ENCODE results near the gene TBC1D22A.

Gene TBC1D22A

DNA sequence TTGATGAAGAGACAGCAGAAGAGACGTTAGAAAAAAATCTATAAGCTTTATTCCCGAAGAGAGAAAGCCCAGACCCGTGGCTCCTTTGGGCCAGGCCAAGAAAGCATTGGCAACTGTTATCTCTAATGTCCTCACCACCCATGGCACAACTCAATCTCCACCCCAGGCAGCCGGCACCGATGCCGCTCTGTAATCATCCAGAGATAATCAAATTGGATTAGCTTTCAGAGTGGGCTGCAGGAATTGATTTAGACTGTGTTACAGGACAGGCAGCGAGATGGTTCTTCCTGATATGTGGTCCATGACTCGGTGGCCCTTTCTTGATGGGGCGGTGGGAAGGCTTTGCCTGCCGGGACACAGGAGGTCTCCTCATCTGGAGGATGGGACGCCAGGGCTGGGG is 383.9 kb downstream of the TBC1D22A start:
- Mint-ChIP-seq H3K36me3 (ENCODE audit: low read depth) (peaks cover 69% of the 10 kb centered on the region), H3K9me3 (no peaks in the 10 kb centered on the region), H3K27ac (no peak overlapping the region), H3K4me3 (no peak overlapping the region), H3K27me3 (no peaks in the 10 kb centered on the region), H3K4me1 (ENCODE audit: low read depth) (peaks cover 7% of the 10 kb centered on the region)
- intact Hi-C loops (cut with micrococcal nuclease): no loop called here

DNA sequence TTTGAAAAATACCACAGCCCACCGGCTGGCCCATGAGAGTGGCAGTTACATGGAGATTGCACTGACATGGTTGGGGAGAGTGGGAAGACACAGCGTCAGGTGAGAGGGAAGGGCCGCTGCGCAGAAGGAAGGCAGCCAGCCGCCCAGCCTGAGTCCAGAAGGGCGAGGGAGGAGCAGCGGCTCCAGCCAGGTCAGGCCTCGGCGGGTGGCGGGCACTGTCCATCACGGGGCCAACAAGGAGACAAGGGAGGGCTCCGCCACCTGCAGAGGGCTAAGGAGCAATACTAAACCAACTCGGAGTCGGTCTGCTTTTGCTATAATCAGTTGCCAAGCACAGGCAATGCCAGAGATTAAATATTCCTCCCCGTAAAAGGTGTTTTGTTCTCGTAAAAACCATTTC is 384.5 kb downstream of the TBC1D22A start:
- peaks cover 75% of the 10 kb centered on the region for H3K36me3 Mint-ChIP-seq (ENCODE audit: low read depth)
- no peak overlapping the region for H3K27ac Mint-ChIP-seq
- H3K27me3 Mint-ChIP-seq: no peaks in the 10 kb centered on the region
- intact Hi-C loops (cut with micrococcal nuclease): no loop called here
- H3K4me1 Mint-ChIP-seq (ENCODE audit: low read depth): peaks cover 7% of the 10 kb centered on the region
- H3K4me3 Mint-ChIP-seq: no peak overlapping the region
- no peaks in the 10 kb centered on the region for H3K9me3 Mint-ChIP-seq

DNA sequence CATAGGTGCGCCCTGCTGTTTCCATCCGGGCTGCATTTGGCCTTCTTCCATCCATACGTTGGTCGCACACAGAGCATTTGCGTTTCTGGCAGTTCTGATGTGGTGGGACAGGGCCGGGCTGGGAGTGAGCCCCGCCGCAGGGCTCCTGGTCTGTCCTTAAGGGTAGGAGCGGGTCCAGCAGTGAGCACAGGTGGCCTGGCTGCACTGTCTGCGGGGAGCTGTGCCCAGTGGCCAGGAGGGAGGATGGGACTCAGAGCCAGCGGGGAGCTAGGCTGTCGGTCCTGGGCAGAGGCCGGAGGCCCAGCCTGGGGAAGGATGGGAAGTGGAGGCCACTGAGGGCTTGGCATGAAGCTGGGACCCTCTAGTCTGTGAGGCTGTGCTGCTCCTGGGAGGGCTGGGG is 385.1 kb downstream of the TBC1D22A start:
- Mint-ChIP-seq H3K27ac (no peak overlapping the region), H3K27me3 (no peaks in the 10 kb centered on the region)
- intact Hi-C loops (cut with micrococcal nuclease): no loop called here

DNA sequence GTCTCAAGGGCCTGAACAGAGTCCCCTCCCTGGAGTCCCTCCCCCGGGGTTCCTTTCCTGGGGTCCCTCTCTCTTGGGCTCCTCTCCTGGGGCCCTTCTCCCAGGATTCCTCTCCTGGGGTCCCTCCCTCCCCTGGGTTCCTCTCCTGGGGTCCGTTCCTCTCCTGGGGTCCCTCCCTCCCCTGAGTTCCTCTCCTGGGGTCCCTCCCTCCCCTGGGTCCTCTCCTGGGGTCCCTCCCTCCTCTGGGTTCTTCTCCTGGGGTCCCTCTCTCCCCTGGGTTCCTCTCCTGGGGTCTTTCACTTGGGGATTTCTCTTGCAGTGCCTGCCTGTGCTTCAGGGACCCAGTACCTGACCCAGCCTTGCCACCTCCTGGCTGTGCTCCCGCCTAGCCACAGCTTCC is 386.1 kb downstream of the TBC1D22A start:
- Mint-ChIP-seq H3K9me3 (no peaks in the 10 kb centered on the region), H3K4me1 (ENCODE audit: low read depth) (peaks cover 17% of the 10 kb centered on the region), H3K27me3 (no peaks in the 10 kb centered on the region), H3K36me3 (ENCODE audit: low read depth) (peaks cover 75% of the 10 kb centered on the region), H3K4me3 (no peak overlapping the region), H3K27ac (no peak overlapping the region)
- intact Hi-C loops (cut with micrococcal nuclease): no loop called here

More for the DNA sequence above, 385.1 kb downstream of the TBC1D22A start:
- peaks cover 9% of the 10 kb centered on the region for H3K4me1 Mint-ChIP-seq (ENCODE audit: low read depth)
- peaks cover 78% of the 10 kb centered on the region for H3K36me3 Mint-ChIP-seq (ENCODE audit: low read depth)
- H3K9me3 Mint-ChIP-seq: no peaks in the 10 kb centered on the region
- no peak overlapping the region for H3K4me3 Mint-ChIP-seq

DNA sequence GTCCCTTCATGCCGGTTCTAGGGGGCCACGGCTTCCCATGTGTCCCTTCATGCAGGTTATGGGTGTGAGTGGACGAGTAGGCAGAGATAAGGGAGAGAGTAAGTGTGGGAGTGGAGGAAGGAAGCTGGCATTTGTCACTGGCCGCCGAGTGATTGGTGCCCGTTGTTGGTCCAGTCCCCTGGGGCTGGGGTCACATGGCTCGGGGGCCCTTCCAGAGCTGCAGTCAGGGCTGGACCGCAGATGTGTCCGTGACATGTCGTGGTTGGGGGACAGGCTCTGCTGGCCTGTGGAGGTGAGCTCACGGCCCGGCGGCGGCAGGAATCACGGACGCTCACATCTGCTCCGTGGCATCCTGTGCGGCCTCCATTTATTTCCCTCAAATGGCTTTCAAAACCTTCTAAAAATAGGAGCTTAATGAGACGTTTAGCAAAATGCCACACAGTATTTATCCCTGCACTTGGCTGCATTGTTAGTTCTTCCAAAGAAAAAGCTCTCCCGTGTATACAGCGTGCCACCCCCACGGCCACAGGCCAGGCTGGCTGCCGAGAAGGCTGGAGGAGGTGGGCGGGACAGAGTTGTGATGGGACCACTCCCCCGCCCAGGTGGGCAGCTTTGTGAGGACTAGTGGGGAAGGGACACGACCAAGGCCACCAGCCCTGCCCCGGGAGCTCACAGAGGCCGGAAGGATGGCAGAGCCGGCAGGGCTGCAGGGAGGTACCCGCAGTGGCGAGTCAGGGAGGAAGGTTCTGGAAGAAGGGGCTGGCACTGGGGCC is 386.7 kb downstream of the TBC1D22A start:
- Mint-ChIP-seq H3K36me3 (ENCODE audit: low read depth) (peaks cover 75% of the 10 kb centered on the region), H3K27me3 (no peaks in the 10 kb centered on the region), H3K27ac (no peak overlapping the region), H3K4me3 (no peak overlapping the region), H3K4me1 (ENCODE audit: low read depth) (peaks cover 19% of the 10 kb centered on the region), H3K9me3 (no peaks in the 10 kb centered on the region)
- intact Hi-C loops (cut with micrococcal nuclease): no loop called here

DNA sequence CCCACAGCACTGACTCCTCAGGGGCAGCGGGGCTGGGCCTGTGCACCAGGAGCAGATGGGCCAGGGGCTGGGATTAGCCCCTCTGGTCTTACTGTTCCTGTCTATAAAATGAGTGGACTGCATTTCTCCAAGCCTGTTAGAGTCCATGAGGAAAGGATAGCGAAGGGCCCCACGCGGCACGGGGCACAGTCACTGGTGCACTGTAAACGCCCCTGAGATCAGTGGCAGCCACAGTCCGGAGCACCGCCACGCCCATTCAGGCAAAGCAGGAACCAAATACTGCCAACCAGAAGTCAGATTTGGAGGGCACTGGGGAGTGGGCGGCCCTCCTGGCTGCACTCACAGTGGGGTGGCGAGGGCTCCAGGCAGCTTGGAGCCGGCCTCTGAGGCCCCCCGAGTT is 387.5 kb downstream of the TBC1D22A start:
- Mint-ChIP-seq H3K4me3 (no peak overlapping the region), H3K27me3 (no peaks in the 10 kb centered on the region), H3K4me1 (ENCODE audit: low read depth) (peaks cover 19% of the 10 kb centered on the region), H3K9me3 (no peaks in the 10 kb centered on the region), H3K27ac (no peak overlapping the region), H3K36me3 (ENCODE audit: low read depth) (peaks cover 71% of the 10 kb centered on the region)
- intact Hi-C loops (cut with micrococcal nuclease): no loop called here

DNA sequence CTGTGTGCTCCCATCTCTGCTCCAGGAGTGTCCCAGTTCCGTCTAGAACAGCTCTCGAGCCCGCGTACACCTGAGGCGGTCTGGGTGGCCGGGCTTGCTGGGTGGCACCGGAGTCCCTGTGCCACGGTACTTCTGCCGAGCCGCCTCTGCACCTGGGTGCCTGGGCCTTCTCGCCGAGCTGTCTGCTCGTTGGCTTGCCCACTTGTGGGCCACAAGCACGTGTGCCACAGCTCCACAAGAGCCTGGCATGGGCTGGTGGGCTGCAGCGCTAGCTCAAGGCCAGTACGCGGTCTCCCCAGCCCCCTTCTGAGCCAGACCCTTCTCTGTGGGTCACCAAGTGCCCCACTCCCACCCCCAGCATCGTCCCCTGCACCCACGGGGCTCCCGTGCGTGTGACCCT is 388.0 kb downstream of the TBC1D22A start:
- no peak overlapping the region for H3K4me3 Mint-ChIP-seq
- H3K27ac Mint-ChIP-seq: no peak overlapping the region
- intact Hi-C loops (cut with micrococcal nuclease): no loop called here
- no peaks in the 10 kb centered on the region for H3K27me3 Mint-ChIP-seq
- H3K4me1 Mint-ChIP-seq (ENCODE audit: low read depth): peaks cover 19% of the 10 kb centered on the region
- H3K9me3 Mint-ChIP-seq: no peaks in the 10 kb centered on the region
- H3K36me3 Mint-ChIP-seq (ENCODE audit: low read depth): peaks cover 66% of the 10 kb centered on the region

DNA sequence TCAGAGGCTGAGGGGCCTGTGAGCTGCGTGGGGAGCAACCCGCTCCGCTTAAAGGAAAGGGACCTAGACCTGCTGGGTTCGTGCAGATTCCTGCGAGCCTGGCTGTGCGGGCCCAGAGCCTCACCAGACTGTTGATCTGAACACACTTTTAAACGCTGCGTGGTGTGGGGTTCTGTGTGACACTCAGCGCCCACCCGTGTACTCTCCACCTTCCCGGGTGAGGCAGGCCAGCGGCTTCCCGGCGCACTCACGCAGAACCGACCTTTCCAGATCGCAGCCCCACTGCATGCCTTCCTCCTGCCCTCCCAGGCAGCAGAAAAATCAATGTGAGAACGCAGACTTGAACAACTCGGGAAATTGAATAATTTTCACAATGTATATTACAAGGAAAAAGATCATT is 388.6 kb downstream of the TBC1D22A start:
- no peak overlapping the region for H3K4me3 Mint-ChIP-seq
- intact Hi-C loops (cut with micrococcal nuclease): no loop called here
- H3K4me1 Mint-ChIP-seq (ENCODE audit: low read depth): peaks cover 19% of the 10 kb centered on the region
- H3K27ac Mint-ChIP-seq: no peak overlapping the region
- no peaks in the 10 kb centered on the region for H3K9me3 Mint-ChIP-seq
- H3K36me3 Mint-ChIP-seq (ENCODE audit: low read depth): peaks cover 60% of the 10 kb centered on the region
- no peaks in the 10 kb centered on the region for H3K27me3 Mint-ChIP-seq

DNA sequence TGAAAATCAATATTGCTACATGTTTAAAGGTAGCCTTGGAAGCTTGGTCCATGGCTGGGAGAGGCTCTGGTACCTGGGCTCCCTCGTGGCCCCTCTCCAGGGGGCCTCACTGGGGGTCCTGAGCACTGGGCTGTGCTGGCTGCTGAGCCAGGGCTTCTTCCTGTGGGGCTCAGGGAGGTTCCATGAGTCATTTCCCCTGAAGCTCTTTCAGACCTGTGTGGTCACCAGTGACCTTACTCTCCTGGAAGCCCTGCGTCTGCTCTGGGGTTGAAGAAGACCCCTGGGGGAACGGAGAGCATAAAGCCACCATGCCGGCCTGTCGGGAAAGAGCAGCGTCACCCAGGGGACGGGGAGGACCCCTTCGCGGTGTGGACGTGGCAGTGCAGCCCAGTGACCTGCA is 389.0 kb downstream of the TBC1D22A start:
- no peaks in the 10 kb centered on the region for H3K9me3 Mint-ChIP-seq
- H3K36me3 Mint-ChIP-seq (ENCODE audit: low read depth): peaks cover 56% of the 10 kb centered on the region
- no peak overlapping the region for H3K4me3 Mint-ChIP-seq
- intact Hi-C loops (cut with micrococcal nuclease): no loop called here
- H3K27me3 Mint-ChIP-seq: no peaks in the 10 kb centered on the region
- peaks cover 19% of the 10 kb centered on the region for H3K4me1 Mint-ChIP-seq (ENCODE audit: low read depth)
- no peak overlapping the region for H3K27ac Mint-ChIP-seq

DNA sequence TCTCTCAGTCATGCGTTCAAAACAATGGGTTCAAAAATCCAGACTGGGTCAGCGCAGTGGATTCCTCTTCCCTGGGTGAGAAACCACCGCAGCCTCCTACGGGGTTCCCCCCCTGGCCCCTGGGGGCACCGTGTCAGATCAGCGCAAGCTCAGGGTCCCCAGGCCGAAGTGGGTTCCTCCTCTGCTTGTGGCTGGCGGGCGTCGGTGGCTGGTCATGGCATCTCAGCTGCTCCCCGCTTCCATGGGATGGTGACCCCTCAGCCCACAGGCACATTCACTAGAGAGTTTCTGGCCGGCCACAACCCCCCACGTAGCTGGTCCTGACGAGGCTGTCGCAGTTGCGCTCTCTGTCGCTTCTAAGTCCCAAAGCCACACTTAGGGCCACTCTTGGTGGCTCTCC is 389.8 kb downstream of the TBC1D22A start:
- Mint-ChIP-seq H3K9me3 (no peaks in the 10 kb centered on the region), H3K4me1 (ENCODE audit: low read depth) (peaks cover 19% of the 10 kb centered on the region), H3K36me3 (ENCODE audit: low read depth) (peaks cover 49% of the 10 kb centered on the region), H3K4me3 (no peak overlapping the region), H3K27me3 (no peaks in the 10 kb centered on the region), H3K27ac (no peak overlapping the region)
- intact Hi-C loops (cut with micrococcal nuclease): no loop called here

DNA sequence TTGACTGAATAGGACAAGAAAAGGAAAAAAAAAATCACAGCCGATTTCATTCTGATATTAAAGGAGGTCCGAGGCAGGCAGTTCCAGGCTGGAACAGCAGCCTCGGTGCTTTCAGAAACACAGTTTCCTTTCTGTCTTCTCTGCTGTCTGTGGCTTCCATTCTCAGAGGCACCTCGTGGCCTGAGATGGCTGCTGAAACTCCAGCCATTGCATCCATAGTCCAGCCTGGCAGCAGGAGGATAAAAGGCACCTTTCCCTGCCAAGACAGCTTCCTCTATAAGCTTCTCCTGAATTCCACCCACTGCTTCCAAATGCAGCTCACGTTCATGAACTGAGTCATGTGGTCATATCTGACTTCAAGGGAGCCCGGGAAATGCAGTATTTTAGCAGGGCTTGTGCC is 390.5 kb downstream of the TBC1D22A start:
- H3K9me3 Mint-ChIP-seq: no peaks in the 10 kb centered on the region
- H3K36me3 Mint-ChIP-seq (ENCODE audit: low read depth): peaks cover 43% of the 10 kb centered on the region
- peaks cover 19% of the 10 kb centered on the region for H3K4me1 Mint-ChIP-seq (ENCODE audit: low read depth)
- H3K27me3 Mint-ChIP-seq: no peaks in the 10 kb centered on the region
- no peak overlapping the region for H3K27ac Mint-ChIP-seq
- H3K4me3 Mint-ChIP-seq: no peak overlapping the region
- intact Hi-C loops (cut with micrococcal nuclease): no loop called here

DNA sequence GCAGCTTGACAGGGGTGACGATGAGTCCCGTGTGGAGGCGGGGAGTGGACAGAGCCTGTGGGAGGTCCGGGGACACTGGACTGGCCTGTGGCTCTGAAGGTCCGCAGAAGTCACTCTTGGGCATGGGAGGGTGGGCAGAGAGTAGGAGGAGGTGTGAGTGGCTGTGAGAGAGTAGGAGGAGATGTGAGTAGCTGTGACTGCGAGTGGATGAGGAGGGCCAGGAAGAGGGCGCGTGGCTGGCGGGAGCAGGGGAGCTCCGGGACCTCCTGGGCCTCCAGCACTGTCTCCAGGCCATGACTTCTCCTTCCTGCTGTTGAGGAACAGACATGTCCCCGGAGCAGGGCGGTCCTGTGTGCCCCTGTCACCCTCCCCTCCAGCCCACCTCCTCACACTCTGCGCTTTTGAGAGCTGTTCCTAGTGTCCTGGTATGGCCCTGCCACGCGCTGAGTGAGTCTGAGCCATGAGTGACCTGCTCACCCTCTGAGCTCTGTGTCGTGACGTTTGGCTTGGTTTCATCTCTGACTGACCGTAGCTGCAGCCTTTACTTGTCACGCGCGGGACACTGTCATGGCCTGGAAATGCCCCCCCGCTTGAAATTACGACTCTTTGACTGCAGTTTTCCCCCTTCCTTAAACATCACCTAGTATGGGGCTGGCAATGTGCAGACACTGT is 391.5 kb downstream of the TBC1D22A start:
- intact Hi-C loops (cut with micrococcal nuclease): no loop called here

DNA sequence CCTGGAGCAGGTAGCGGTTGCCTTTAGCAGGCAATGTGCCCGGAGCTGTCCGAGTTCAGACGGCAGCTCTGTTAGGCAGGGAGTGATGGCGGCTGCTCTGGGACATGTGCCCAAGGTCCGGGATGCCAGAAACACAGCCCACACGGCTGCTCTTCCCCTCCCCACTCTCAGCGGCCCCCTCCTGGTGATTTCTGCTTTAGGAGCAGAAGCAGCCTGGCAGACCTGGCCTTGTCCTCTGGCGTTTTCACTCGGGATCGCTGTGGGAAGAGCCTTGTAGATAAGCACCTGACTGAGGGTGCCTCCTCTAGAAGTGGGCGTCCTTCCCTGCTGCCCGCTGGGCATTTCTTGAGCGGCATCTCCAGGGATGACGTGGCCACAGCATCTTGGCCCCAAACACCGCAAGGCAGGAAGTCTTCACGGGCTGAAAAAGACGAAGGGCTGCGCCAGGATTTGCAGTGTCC is 392.2 kb downstream of the TBC1D22A start:
- Mint-ChIP-seq H3K27ac (no peak overlapping the region), H3K4me1 (ENCODE audit: low read depth) (peaks cover 15% of the 10 kb centered on the region), H3K36me3 (ENCODE audit: low read depth) (peaks cover 38% of the 10 kb centered on the region), H3K9me3 (no peaks in the 10 kb centered on the region), H3K4me3 (no peak overlapping the region), H3K27me3 (no peaks in the 10 kb centered on the region)
- intact Hi-C loops (cut with micrococcal nuclease): no loop called here

More for the DNA sequence above, 391.5 kb downstream of the TBC1D22A start:
- Mint-ChIP-seq H3K27me3 (no peaks in the 10 kb centered on the region), H3K9me3 (no peaks in the 10 kb centered on the region), H3K27ac (no peak overlapping the region), H3K4me1 (ENCODE audit: low read depth) (peaks cover 19% of the 10 kb centered on the region), H3K4me3 (no peak overlapping the region), H3K36me3 (ENCODE audit: low read depth) (peaks cover 38% of the 10 kb centered on the region)

DNA sequence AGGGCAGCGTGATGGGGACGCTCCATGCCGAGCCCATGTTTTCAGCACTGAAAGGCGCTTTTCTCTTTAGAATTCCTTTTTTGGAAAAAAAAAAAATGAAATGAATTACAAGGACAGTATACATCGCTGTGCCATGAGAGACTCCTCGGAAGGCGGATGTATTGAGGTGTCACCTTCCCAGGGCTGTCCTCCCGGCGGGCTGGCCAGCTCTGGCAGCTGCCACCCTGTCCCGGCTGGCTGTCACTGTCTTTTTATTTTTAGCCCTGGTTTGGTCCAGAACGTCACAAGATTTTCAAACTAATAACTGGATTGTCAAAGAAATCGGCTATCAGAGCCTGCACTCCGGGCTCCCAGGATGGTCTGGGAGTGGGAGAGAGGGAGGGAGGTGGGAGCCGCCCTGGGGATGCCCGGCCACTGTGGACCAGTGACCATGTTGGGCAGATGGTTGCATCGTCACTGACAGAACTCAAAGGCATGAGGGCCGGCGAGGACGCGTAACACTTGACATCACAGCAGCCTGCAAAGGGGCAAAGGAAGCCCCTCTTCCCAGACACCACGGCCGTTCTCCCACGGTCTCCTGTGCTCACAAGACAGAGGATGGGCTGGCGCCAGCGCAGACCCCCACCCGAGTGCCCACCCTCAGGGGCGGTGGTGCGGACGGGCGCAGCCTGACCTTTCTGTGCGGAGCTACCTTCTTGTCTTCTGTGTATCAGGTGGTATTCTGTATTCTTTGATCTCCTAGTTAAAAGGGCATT is 392.9 kb downstream of the TBC1D22A start:
- no peak overlapping the region for H3K27ac Mint-ChIP-seq
- intact Hi-C loops (cut with micrococcal nuclease): no loop called here

More for the DNA sequence above, 392.9 kb downstream of the TBC1D22A start:
- H3K4me1 Mint-ChIP-seq (ENCODE audit: low read depth): peaks cover 12% of the 10 kb centered on the region
- no peak overlapping the region for H3K4me3 Mint-ChIP-seq
- no peaks in the 10 kb centered on the region for H3K9me3 Mint-ChIP-seq
- H3K36me3 Mint-ChIP-seq (ENCODE audit: low read depth): peaks cover 37% of the 10 kb centered on the region
- no peaks in the 10 kb centered on the region for H3K27me3 Mint-ChIP-seq
